Transverse colon (tissue), 4 donors: ENCODE data around the gene RSU1. TPM values are rescaled to one million over a fixed set of nuclear protein-coding genes. Genes with fewer than 3 reads are reported as not detected.

Experiments
- DNase-seq: peaks from one replicate; pipeline ENCODE4 v3.0.0-alpha.2; 2019
- H3K27ac ChIP-seq, 4 donors: fragments of 200-600 bp; sonication (generic); 2 replicates each; pipeline ENCODE4 v1.5.1; 2016 to 2018; ENCODE audit warnings: inconsistent platforms in 4 of 4
- H3K27me3 ChIP-seq: fragments of 200-600 bp; sonication (generic); 2 replicates; pipeline ENCODE4 v1.5.1; 2017; ENCODE audit warnings: inconsistent platforms
- H3K36me3 ChIP-seq, 4 donors: fragments of 200-600 bp; sonication (generic); 2 replicates each; pipeline ENCODE4 v1.5.1; 2017 to 2019; ENCODE audit warnings: inconsistent platforms in 4 of 4
- H3K4me1 ChIP-seq, 4 donors: fragments of 200-600 bp; sonication (generic); 2 replicates each; pipeline ENCODE4 v1.5.1; 2017 to 2020; ENCODE audit warnings: inconsistent platforms in 4 of 4
- H3K4me3 ChIP-seq, 4 donors: fragments of 200-600 bp; sonication (generic); 1 replicate in 1 of 4; 2 replicates in 3 of 4; pipeline versions ENCODE4 v1.5.1 to v1.6.1; 2017 to 2019; ENCODE audit warnings: inconsistent platforms in 4 of 4
- H3K9me3 ChIP-seq, 2 donors: fragments of 200-600 bp; sonication (generic); 2 replicates each; pipeline ENCODE4 v1.5.1; 2017 to 2019; ENCODE audit warnings: inconsistent platforms in 2 of 2
- EP300 ChIP-seq: sonication (generic); formaldehyde crosslinking; IDR thresholded peaks from one replicate; pipeline ENCODE4 v1.6.1; 2017; ENCODE audit warnings: antibody characterized with exemption, low read depth
- POLR2A ChIP-seq: fragments of 450-650 bp; IDR thresholded peaks from one replicate; pipeline ENCODE4 v1.6.1; 2016; ENCODE audit warnings: antibody characterized with exemption, mild to moderate bottlenecking, moderate library complexity
- POLR2AphosphoS5 ChIP-seq, 3 donors: sonication (generic); formaldehyde crosslinking; IDR thresholded peaks; one replicate each; pipeline ENCODE4 v1.6.1; 2016; ENCODE audit warnings: antibody characterized with exemption in 3 of 3
- WGBS, 2 donors: methylation state at CpG; one replicate each; pipeline ENCODE4 v1.1.5; 2018; ENCODE audit warnings: low coverage in 1 of 2; 5-methylcytosine and 5-hydroxymethylcytosine counted together
- in situ Hi-C, 4 donors: fragments of 200-750 bp; cut with MboI; loops; one replicate each; pipeline versions ENCODE4 v1.15.0 to v1.15.1; 2017; ENCODE audit warnings: low sequenced_read_pairs in 3 of 4, low pct_ligation_motif_present in 1 of 4, low pct_unique_long_range_greater_than_20kb in 1 of 4
- intact Hi-C: fragments of 100-400 bp; cut with DNase I; formaldehyde crosslinking; loops from one replicate; pipeline ENCODE4 v1.15.1; 2023; ENCODE audit warnings: low total_unique reads
- total RNA-seq, 4 donors: library from RNA; depleted of rRNA; stranded (reverse); fragments of >200 nt; gene quantifications; one replicate each; pipeline ENCODE4 v1.1.0, GENCODE V29; 2016
- TF ChIP-seq, protein P1 (sequence below), 5 experiments: fragments of 200-600 bp in 3 of 5; fragments of 450-650 bp in 2 of 5; sonication (generic) in 3 of 5; IDR thresholded peaks; 1 replicate in 2 of 5; 2 replicates in 3 of 5; pipeline ENCODE4 v1.5.1; 2016 to 2017; ENCODE audit warnings: antibody characterized with exemption in 5 of 5, inconsistent platforms in 3 of 5, mild to moderate bottlenecking in 2 of 5, moderate library complexity in 1 of 5

Gene RSU1
- total RNA-seq, 4 donors from 2014 or later = 25.9 to 132 (median 67.0) TPM

DNA sequence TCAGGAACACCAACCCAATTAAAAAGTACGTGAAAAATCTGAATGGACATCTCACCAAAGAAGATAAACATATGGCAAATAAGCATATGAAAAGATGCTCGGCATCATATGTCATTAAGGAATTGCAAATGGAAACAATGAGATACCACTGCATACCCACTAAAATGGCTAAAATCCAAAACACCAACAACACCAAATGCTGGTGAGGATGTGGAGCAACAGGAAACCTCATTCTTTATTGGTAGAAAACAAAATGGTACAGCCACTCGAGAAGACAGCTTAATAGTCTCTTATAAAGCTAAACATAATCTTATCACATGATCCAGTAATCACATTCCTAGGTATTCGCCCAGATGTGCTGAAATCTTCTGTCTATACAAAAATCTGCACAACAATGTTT, 13.1 kb downstream of the RSU1 start:
- intact Hi-C loops = no loop called here
- Histone ChIP-seq H3K4me1 (peaks cover 0 to 6% (median 2%) of the 10 kb centered on the region in 4 donors), H3K36me3 (no peaks in the 10 kb centered on the region), H3K9me3 (no peaks in the 10 kb centered on the region), H3K27me3 (no peaks in the 10 kb centered on the region), H3K27ac (no peak overlapping the region), H3K4me3 (no peak overlapping the region)
- 94 to 95% methylated on average over 3 to 4 of the region's 4 CpGs for WGBS, 2 donors
- in situ Hi-C loops = loop anchor here in 1 of 4 donors (25.0 kb wide), 1 partner anchor 833 kb away; the partner anchor contains the start of gene STAM
- no peak for DNase-seq
- TF ChIP-seq POLR2A (no peak), EP300 (no peak), POLR2AphosphoS5 (IDR thresholded peaks at IDR 0.05) (no peak)
- TF ChIP-seq, protein P1, sequence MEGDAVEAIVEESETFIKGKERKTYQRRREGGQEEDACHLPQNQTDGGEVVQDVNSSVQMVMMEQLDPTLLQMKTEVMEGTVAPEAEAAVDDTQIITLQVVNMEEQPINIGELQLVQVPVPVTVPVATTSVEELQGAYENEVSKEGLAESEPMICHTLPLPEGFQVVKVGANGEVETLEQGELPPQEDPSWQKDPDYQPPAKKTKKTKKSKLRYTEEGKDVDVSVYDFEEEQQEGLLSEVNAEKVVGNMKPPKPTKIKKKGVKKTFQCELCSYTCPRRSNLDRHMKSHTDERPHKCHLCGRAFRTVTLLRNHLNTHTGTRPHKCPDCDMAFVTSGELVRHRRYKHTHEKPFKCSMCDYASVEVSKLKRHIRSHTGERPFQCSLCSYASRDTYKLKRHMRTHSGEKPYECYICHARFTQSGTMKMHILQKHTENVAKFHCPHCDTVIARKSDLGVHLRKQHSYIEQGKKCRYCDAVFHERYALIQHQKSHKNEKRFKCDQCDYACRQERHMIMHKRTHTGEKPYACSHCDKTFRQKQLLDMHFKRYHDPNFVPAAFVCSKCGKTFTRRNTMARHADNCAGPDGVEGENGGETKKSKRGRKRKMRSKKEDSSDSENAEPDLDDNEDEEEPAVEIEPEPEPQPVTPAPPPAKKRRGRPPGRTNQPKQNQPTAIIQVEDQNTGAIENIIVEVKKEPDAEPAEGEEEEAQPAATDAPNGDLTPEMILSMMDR (IDR thresholded peaks at IDR 0.05) = no peak

DNA sequence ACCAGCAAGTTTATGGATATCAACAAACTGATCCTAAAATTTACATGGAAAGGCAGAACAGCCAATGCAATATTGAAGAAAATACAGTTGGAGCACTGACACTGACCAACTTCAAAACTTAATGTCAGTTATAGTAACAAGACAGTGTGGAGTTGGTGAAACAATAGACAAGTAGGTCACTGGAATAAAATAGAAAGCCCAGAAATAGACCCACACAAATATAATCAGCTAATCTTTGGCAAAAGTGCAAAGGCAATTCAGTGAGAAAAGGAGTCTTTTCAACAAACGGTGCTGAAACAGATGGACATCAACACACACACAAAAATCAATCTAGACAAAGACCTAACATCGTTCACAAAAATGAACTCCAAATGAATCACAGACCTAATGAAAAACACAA, 13.8 kb downstream of the RSU1 start:
- H3K27ac ChIP-seq = no peak overlapping the region
- no peak overlapping the region for H3K4me3 ChIP-seq
- DNase-seq = no peak
- no peak for TF ChIP-seq EP300
- TF ChIP-seq, protein P1 (IDR thresholded peaks at IDR 0.05) = no peak
- TF ChIP-seq POLR2A = no peak
- TF ChIP-seq POLR2AphosphoS5 (IDR thresholded peaks at IDR 0.05) = no peak
- no peaks in the 10 kb centered on the region for H3K36me3 ChIP-seq
- in situ Hi-C loops = loop anchor here in 1 of 4 donors (25.0 kb wide), 1 partner anchor 834 kb away; the partner anchor contains the start of gene STAM
- H3K27me3 ChIP-seq = no peaks in the 10 kb centered on the region
- WGBS, 2 donors = 82 to 100% methylated on average over 1 to 2 of the region's 2 CpGs
- intact Hi-C loops = no loop called here
- H3K9me3 ChIP-seq = no peaks in the 10 kb centered on the region
- peaks cover 0 to 9% (median 4%) of the 10 kb centered on the region in 4 donors for H3K4me1 ChIP-seq

DNA sequence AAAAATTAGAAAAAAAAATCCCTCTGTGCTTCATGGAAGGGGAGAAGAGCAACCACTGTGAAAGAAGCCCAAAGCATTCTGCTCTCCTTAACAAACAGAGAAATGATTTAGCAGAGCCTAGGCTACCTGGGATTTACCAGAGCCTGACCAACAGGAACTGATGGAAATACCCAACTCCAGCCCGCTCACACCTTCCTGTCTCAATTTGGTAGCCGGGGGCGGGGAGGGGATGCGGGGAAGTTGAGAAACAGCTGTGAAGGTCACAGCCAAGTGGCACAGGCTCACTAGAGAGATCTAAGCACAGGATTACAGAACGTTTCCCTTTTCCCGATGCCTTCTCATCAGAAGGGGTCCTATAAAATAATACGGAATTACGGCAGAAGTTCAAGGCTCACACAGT, 17.6 kb downstream of the RSU1 start:
- no peaks in the 10 kb centered on the region for H3K36me3 ChIP-seq
- H3K4me1 ChIP-seq = peaks cover 0 to 19% (median 6%) of the 10 kb centered on the region in 4 donors
- intact Hi-C loops = no loop called here
- H3K4me3 ChIP-seq = no peak overlapping the region
- WGBS, 2 donors = 85 to 87% methylated on average over 6 to 8 of the region's 8 CpGs
- H3K9me3 ChIP-seq = no peaks in the 10 kb centered on the region
- H3K27me3 ChIP-seq = no peaks in the 10 kb centered on the region
- no peak for DNase-seq
- in situ Hi-C loops = loop anchor here in 3 of 4 donors (25.0 kb wide), 2 partner anchors 838 to 912 kb away; partner anchors contain the start of gene STAM (in 1 of the 3)
- peak overlapping the region in 2 of 4 donors; percentile 38 to 56 for H3K27ac ChIP-seq
- TF ChIP-seq POLR2A = no peak
- no peak for TF ChIP-seq POLR2AphosphoS5 (IDR thresholded peaks at IDR 0.05)
- TF ChIP-seq, protein P1 (IDR thresholded peaks at IDR 0.05) = no peak
- TF ChIP-seq EP300 = no peak

DNA sequence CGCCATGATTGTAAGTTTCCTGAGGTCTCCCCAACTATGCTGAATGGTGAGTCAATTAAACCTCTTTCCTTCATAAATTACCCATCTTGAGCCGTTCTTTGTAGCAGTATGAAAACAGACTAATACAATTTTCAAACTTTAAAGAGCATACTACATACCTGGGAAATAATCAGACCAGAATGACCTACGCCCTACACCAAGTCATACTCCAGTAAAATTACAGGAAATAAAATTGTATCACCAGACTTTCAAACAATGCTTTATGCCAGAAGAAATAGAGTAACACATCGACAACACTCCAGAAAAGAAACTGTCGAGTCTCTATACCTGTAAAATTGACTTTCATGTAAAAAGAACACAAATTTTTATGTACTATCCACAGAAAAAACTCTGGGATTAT, 18.7 kb downstream of the RSU1 start:
- peaks cover 0 to 29% (median 7%) of the 10 kb centered on the region in 4 donors for H3K4me1 ChIP-seq
- intact Hi-C loops (no loop called here), in situ Hi-C loops (loop anchor here in 2 of 4 donors (25.0 kb wide), 1 partner anchor 911 kb away; no protein-coding TSS in a partner anchor)
- no peaks in the 10 kb centered on the region for H3K36me3 ChIP-seq
- no peaks in the 10 kb centered on the region for H3K27me3 ChIP-seq
- no peaks in the 10 kb centered on the region for H3K9me3 ChIP-seq
- DNase-seq = no peak
- 63 to 81% methylated on average over 3 to 5 of the region's 5 CpGs for WGBS, 2 donors
- H3K4me3 ChIP-seq = no peak overlapping the region
- TF ChIP-seq, protein P1 (IDR thresholded peaks at IDR 0.05) = no peak
- no peak for TF ChIP-seq EP300
- TF ChIP-seq POLR2AphosphoS5 (IDR thresholded peaks at IDR 0.05) = no peak
- TF ChIP-seq POLR2A = no peak
- peak overlapping the region in 3 of 4 donors; percentile 3 to 56 (median 38) for H3K27ac ChIP-seq
